Measurements from ENCODE around the gene RAD51B.

The RAD51B gene

GRCh38 chr14:68739701-68740100, 920.1 kb downstream of the RAD51B start (continued):
- TF ChIP-seq PRDM10 (tag by site-specific recombination; IDR thresholded peaks at IDR 0.05) = no peak
- TF ChIP-seq ZNF473 (tag by site-specific recombination; IDR thresholded peaks at IDR 0.05) = no peak
- TF ChIP-seq ZNF664 (tag by site-specific recombination; IDR thresholded peaks at IDR 0.05) = no peak
- TF ChIP-seq ZNF639 (tag by site-specific recombination; IDR thresholded peaks at IDR 0.05) = no peak
- TF ChIP-seq ZNF426 (tag by site-specific recombination; IDR thresholded peaks at IDR 0.05) = no peak

GRCh38 chr14:68740788-68741476, 921.4 kb downstream of the RAD51B start:
- POLR2A ChIA-PET = no interaction called here
- H3K36me3 ChIP-seq (ENCODE audit: control insufficient read depth in 2 of 2, insufficient read depth in 1 of 2, low read length in 2 of 2) = no peaks in the 10 kb centered on the region
- no peak overlapping the region for H3K4me3 ChIP-seq (ENCODE audit: low read depth, low read length)
- CTCF ChIA-PET = no interaction called here
- H3K4me1 ChIP-seq (ENCODE audit: control insufficient read depth, insufficient read depth, low read length) = no peaks in the 10 kb centered on the region
- H3K9me3 ChIP-seq (ENCODE audit: control insufficient read depth, insufficient read depth, low read depth, low read length) = no peaks in the 10 kb centered on the region
- no peak for TF ChIP-seq ZNF140 (tag by site-specific recombination; IDR thresholded peaks at IDR 0.05)
- TF ChIP-seq SETDB1 (IDR thresholded peaks at IDR 0.05; ENCODE audit: insufficient read length, low read length) = peak; percentile 25
- no peak overlapping the region for H3K27ac ChIP-seq (ENCODE audit: extremely low read depth, low read depth, low read length)

- no peaks in the 10 kb centered on the region for H3K36me3 ChIP-seq (ENCODE audit: control insufficient read depth in 2 of 2, insufficient read depth in 1 of 2, low read length in 2 of 2)
- no peaks in the 10 kb centered on the region for H3K9me3 ChIP-seq (ENCODE audit: control insufficient read depth, insufficient read depth, low read depth, low read length)
- TF ChIP-seq ZNF658 (tag by site-specific recombination; IDR thresholded peaks at IDR 0.05) (no peak), ZNF837 (tag by site-specific recombination; IDR thresholded peaks at IDR 0.05) (no peak)
- H3K4me3 ChIP-seq (ENCODE audit: low read depth, low read length) = no peak overlapping the region
- no peaks in the 10 kb centered on the region for H3K4me1 ChIP-seq (ENCODE audit: control insufficient read depth, insufficient read depth, low read length)
- ChIA-PET CTCF (no interaction called here), POLR2A (no interaction called here)
- no peak overlapping the region for H3K27ac ChIP-seq (ENCODE audit: extremely low read depth, low read depth, low read length)
Observed at GRCh38 chr14:68741477-68741791, 921.9 kb downstream of the RAD51B start.

GRCh38 chr14:68741839-68742470, 922.4 kb downstream of the RAD51B start:
- POLR2A ChIA-PET = no interaction called here
- Histone ChIP-seq H3K4me3 (ENCODE audit: low read depth, low read length) (no peak overlapping the region), H3K27ac (ENCODE audit: extremely low read depth, low read depth, low read length) (no peak overlapping the region), H3K4me1 (ENCODE audit: control insufficient read depth, insufficient read depth, low read length) (no peaks in the 10 kb centered on the region), H3K9me3 (ENCODE audit: control insufficient read depth, insufficient read depth, low read depth, low read length) (no peaks in the 10 kb centered on the region), H3K36me3 (ENCODE audit: control insufficient read depth in 2 of 2, insufficient read depth in 1 of 2, low read length in 2 of 2) (no peaks in the 10 kb centered on the region)
- TF ChIP-seq ZNF629 (tag by site-specific recombination; IDR thresholded peaks at IDR 0.05) = no peak
- no peak for TF ChIP-seq ZNF677 (tag by site-specific recombination; IDR thresholded peaks at IDR 0.05)
- TF ChIP-seq ZNF138 (tag by site-specific recombination; IDR thresholded peaks at IDR 0.05; ENCODE audit: borderline replicate concordance) = no peak
- no peak for TF ChIP-seq KLF10 (tag by site-specific recombination; IDR thresholded peaks at IDR 0.05)
- no peak for TF ChIP-seq ATF2 (tag by site-specific recombination; IDR thresholded peaks at IDR 0.05; ENCODE audit: low read depth)
- no peak for TF ChIP-seq ZNF610 (tag by site-specific recombination; IDR thresholded peaks at IDR 0.05; ENCODE audit: borderline replicate concordance)
- CTCF ChIA-PET = no interaction called here

Data from HEK293 (cell line).